ENCODE data around the gene RNF207. TPM values are rescaled to one million over a fixed set of nuclear protein-coding genes. Genes with fewer than 3 reads are reported as not detected.

Gene RNF207
- polyA plus RNA-seq, 4 donors = 17.0 to 64.1 (median 33.7) TPM

GRCh38 chr1:6171548-6172124 is 34.3 kb upstream of the RNF207 start:
- DNase-seq (ENCODE audit: low read depth in 4 of 4, low spot score in 2 of 4) = no peak

GRCh38 chr1:6172549-6172948 is 33.4 kb upstream of the RNF207 start:
- no peak for DNase-seq (ENCODE audit: low read depth in 4 of 4, low spot score in 2 of 4)

- DNase-seq (ENCODE audit: low read depth in 4 of 4, low spot score in 2 of 4) = no peak
These were observed 31.1 kb upstream of the RNF207 start for GRCh38 chr1:6174621-6175410.

DNA sequence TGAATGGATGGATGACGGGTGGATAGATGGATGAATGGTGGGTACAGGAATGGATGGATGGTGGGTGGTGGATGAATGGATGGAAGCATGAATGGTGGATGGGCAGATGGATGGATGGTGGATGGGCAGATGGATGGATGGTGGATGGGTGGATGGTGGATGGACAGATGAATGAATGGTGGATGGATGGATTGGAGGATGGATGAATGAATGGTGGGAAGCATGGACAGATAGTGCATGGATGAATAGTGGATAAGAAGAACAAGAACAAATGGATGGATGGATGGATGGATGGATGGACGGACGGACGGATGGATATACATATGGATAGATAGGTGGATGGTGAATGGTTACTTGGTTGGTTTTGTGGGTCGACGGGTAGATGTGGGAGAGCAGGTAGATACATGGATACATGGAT is 30.5 kb upstream of the RNF207 start:
- no peak for DNase-seq (ENCODE audit: low read depth in 4 of 4, low spot score in 2 of 4)

- no peak for DNase-seq (ENCODE audit: low read depth in 4 of 4, low spot score in 2 of 4)
These were observed 29.1 kb upstream of the RNF207 start for GRCh38 chr1:6176779-6177178.

GRCh38 chr1:6177681-6178380 is 28.1 kb upstream of the RNF207 start:
- DNase-seq (ENCODE audit: low read depth in 4 of 4, low spot score in 2 of 4) = no peak

DNA sequence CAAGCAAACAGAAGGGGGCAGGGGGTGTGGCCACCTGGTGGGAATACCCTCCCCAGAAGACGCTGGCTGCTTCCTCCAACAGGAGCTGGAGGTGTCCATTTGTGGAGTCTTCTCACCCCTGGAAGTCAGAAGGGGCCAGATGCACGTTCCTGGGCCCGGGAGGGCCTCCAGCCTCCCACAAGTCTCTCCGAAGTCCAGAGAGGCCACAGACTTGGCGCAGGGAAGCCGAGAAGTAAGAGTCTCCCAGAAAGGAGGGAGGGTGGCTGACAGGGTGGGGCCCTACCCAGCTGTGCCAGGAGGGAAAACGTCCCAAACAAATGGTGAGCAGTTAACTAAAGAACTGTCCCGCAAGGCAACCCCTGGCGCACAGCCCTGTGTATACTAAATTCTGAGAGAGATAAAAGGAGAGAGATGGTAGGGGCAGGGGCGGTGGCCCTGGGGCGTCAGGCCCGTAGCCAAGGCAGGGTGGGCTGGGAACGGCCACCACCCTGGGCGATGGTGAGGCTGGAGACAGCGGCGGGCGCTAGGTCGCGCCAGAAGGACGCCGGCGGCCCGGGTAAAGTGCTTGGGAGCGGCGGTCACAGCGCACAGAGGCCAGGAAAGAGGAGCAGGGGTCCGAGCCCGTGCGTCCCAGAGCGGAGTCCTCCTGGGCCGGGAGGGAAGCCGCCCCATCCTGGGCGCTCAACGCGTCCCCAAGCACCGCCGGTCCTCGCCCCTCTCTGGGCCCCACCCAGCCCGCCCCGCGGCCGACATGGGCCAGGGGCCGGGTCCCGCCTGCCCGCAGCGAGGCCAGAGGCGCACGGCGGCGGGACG is 27.0 kb upstream of the RNF207 start:
- no peak for DNase-seq (ENCODE audit: low read depth in 4 of 4, low spot score in 2 of 4)

- DNase-seq (ENCODE audit: low read depth in 4 of 4, low spot score in 2 of 4) = no peak
These were observed 26.2 kb upstream of the RNF207 start for GRCh38 chr1:6179564-6180175.

- DNase-seq (ENCODE audit: low read depth in 4 of 4, low spot score in 2 of 4) = no peak
These were observed 25.6 kb upstream of the RNF207 start, which contains the start of gene CHD5 for GRCh38 chr1:6180268-6180706. TSS of gene CHD5 (minus strand) at chr1:6180321. CDS start at chr1:6180023, 298 bp downstream.

GRCh38 chr1:6180707-6181311 is 25.1 kb upstream of the RNF207 start:
- DNase-seq (ENCODE audit: low read depth in 4 of 4, low spot score in 2 of 4) = no peak

GRCh38 chr1:6181347-6181770 is 24.6 kb upstream of the RNF207 start:
- DNase-seq (ENCODE audit: low read depth in 4 of 4, low spot score in 2 of 4) = no peak

DNA sequence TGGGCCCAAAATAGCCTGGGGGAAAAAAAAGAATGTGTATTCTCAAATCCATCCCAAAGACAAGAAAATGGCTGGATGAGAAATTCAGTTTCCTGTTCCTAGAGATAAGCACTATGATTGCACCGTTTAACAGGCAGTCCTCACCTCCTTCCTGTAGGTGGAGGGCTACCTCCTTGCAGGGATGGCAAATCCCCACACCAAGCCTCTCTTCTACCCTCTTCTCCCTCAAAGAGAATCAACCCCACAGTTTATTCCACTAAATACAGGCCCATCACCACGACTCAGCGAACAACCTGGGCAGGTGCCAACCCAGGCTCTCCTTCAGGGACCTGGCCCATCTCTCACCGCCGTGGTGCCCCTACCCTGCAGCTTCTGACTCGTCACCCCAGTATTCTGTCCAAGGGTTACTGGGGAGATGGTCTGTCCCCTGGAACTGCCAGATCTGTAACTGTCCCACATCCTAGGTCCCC is 22.4 kb upstream of the RNF207 start:
- no peak for DNase-seq (ENCODE audit: low read depth in 4 of 4, low spot score in 2 of 4)

- no peak for DNase-seq (ENCODE audit: low read depth in 4 of 4, low spot score in 2 of 4)
These were observed 21.7 kb upstream of the RNF207 start for GRCh38 chr1:6184083-6184783.

- DNase-seq (ENCODE audit: low read depth in 4 of 4, low spot score in 2 of 4) = no peak
These were observed 20.8 kb upstream of the RNF207 start for GRCh38 chr1:6185151-6185550.

DNA sequence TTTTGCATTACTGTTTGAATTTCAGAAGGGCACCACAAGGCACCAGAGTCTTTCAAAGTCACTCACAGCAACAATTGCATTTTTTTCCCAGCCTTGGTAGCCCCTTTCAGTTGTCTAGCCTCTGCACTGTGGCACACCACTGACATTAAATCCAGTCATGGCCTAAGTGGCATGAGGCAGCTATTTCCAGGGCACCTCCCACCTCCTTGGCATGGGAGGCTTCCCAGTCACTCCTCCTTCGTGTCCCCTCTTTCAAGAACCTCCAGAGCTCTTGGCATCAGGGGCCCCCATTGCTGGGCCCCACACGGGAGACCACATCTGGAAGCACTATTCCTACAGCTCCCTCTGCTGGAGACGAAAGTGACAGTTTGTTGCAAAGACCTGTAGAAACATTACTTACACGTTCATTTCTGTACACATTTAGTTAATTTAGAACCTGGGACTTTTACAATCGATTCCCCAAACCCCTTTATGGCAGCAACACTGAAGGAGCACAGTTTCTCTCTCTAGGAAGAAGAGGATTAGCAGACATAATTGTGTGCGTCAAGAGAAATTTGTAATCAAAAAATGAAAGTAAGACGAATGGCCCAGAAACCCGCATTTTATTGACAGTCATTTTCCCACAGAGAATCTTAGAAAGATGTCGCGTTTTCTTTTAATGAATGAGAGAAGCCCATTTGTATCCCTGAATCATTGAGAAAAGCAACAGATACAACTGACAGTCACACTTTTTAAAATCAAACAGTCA is 20.1 kb upstream of the RNF207 start:
- no peak for DNase-seq (ENCODE audit: low read depth in 4 of 4, low spot score in 2 of 4)

DNA sequence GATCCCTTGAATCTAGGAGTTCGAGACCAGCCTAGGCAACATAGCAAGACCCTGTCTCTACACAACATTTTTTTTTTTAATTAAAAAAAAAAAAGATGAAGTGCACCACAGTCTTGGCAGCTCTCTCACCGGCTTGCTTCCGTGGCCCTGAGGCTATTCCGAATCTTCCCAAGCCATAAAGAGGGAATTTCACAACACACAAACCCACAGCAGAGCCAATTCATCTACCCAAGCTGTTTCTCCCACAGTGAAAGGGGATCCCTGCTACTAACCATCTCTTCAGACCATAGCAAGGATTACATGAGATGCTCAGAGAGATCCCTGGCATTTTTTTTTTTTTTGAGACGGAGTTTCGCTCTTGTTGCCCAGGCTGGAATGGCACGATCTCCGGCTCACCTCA is 17.5 kb upstream of the RNF207 start:
- no peak for DNase-seq (ENCODE audit: low read depth in 4 of 4, low spot score in 2 of 4)

DNA sequence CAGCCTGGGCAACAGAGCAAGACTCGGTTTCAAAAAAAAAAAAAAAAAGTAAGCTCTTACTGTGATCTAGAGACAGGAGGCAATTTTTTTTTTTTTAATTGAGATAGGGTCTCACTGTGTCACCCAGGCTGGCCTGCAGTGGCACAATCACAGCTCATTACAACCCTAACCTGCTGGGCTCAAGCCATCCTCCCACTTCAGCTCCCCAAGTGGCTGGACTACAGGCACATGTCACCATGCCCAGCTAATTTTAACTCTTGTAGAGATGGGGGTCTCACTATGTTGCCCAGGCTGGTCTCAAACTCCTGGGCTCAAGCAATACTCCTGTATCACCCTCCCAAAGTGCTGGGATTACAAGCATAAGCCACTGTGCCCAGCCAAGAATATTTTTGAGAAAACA is 14.0 kb upstream of the RNF207 start:
- DNase-seq (ENCODE audit: low read depth in 4 of 4, low spot score in 2 of 4) = no peak

DNA sequence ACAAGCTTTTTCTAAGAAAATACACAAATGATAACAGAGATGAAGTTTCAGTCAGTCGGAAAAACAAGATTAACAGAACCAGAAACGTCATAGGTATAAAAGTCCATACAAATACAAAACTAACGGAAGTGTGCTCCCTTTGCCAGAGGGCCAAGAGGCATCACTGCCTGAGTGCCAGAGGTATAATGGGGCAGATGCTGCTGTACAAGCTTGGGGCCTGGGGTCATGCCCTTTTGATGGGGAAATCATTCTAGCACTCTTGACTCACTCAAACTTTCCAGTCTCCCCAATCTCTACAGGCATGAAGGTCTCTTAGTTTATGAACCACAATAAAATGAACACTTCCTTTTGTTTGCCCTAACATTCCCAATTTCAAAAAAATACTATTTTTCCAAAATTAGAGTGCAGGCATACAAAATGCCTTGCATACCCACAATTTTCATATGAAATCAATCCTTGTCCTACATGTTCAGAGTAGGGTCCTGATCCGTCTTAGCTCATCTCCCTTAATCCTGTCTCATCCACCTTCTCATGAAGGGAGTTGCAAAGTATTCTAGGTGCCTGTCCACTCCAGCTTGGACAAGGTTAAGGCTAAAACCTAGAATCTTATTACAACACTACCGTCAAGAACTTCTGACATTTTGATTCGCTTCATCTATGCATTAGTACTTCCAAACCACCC is 8.0 kb upstream of the RNF207 start:
- DNase-seq (ENCODE audit: low read depth in 4 of 4, low spot score in 2 of 4) = no peak

All from left renal cortex interstitium (tissue), 4 donors.